Caco-2 (cell line): ENCODE measurements around the gene RTF1. TPM values are rescaled to one million over a fixed set of nuclear protein-coding genes. Genes with fewer than 3 reads are reported as not detected.

Experiments used
- BruUV-seq: library from RNA; stranded (reverse); fragments of 400-500 nt; replicated peaks from 2 replicates; lab custom pipeline; 2021; lab: Mats Ljungman, UMichigan
- CTCF ChIA-PET: fragments of 300-600 bp; sonication (Branson Sonifier 250); formaldehyde crosslinking; loops from one replicate; lab custom pipeline; 2022; ENCODE audit warnings: antibody characterized with exemption; lab: Charles Lee
- POLR2A ChIA-PET: fragments of 300-600 bp; sonication (Branson Sonifier 250); formaldehyde crosslinking; loops from one replicate; lab custom pipeline; 2022; ENCODE audit warnings: antibody characterized with exemption; lab: Charles Lee
- DNase-seq, 2 experiments: peaks; one replicate each; pipeline versions ENCODE4 v3.0.0 to v3.0.0-alpha.2; 2020 to 2022
- H3K27me3 ChIP-seq: replicated peaks from 2 replicates; pipeline ENCODE4 v1.6.0; 2011; ENCODE audit warnings: low read length; ENCODE audit not compliant: control insufficient read depth, insufficient read depth
- H3K36me3 ChIP-seq: 2 replicates; pipeline ENCODE4 v1.5.1; 2011; ENCODE audit warnings: low read length; ENCODE audit not compliant: control insufficient read depth, insufficient read depth
- H3K4me1 ChIP-seq: fragments of 250-450 bp; sonication (Bioruptor Pico); 2 replicates; pipeline ENCODE4 v1.5.1; 2020; ENCODE audit warnings: mild to moderate bottlenecking
- H3K4me3 ChIP-seq: 2 replicates; pipeline ENCODE4 v1.5.1; 2011; ENCODE audit warnings: low read depth, mild to moderate bottlenecking, control low read depth, low read length
- H3K9me3 ChIP-seq: fragments of 250-450 bp; sonication (Bioruptor Pico); 2 replicates; pipeline ENCODE4 v1.5.1; 2020; ENCODE audit warnings: mild to moderate bottlenecking, moderate library complexity
- H3K27ac Mint-ChIP-seq: one replicate; pipeline ENCODE4 v1.8.0; 2022; ENCODE audit warnings: mixed read lengths; ENCODE audit not compliant: unreplicated experiment
- H3K27me3 Mint-ChIP-seq: one replicate; pipeline ENCODE4 v1.8.0; 2022; ENCODE audit warnings: mixed read lengths; ENCODE audit not compliant: insufficient read depth, unreplicated experiment
- H3K36me3 Mint-ChIP-seq: one replicate; pipeline ENCODE4 v1.8.0; 2022; ENCODE audit warnings: mild to moderate bottlenecking, mixed read lengths; ENCODE audit not compliant: insufficient read depth, unreplicated experiment
- H3K4me1 Mint-ChIP-seq: one replicate; pipeline ENCODE4 v1.8.0; 2022; ENCODE audit warnings: low read depth, mixed read lengths; ENCODE audit not compliant: unreplicated experiment
- H3K4me3 Mint-ChIP-seq: one replicate; pipeline ENCODE4 v1.8.0; 2022; ENCODE audit warnings: mild to moderate bottlenecking, moderate library complexity, mixed read lengths; ENCODE audit not compliant: unreplicated experiment
- H3K9me3 Mint-ChIP-seq: one replicate; pipeline ENCODE4 v1.8.0; 2022; ENCODE audit warnings: mixed read lengths; ENCODE audit not compliant: unreplicated experiment
- intact Hi-C: fragments of 100-400 bp; cut with micrococcal nuclease; formaldehyde crosslinking; loops from one replicate; pipeline ENCODE4 v1.10.0; 2022; ENCODE audit not compliant: unreplicated experiment
- total RNA-seq: library from RNA; stranded (reverse); gene quantifications from 2 replicates; pipeline ENCODE4 v1.2.3, GENCODE V29; 2022
- TF ChIP-seq, protein P1 (sequence below), 2 experiments: fragments of 200-600 bp in 1 of 2; IDR thresholded peaks; 1 replicate in 1 of 2; 2 replicates in 1 of 2; pipeline versions ENCODE4 v1.5.1 to v1.8.0; 2011 to 2022; ENCODE audit warnings: antibody characterized with exemption in 1 of 2, control low read depth in 1 of 2, inconsistent platforms in 1 of 2, low read depth in 1 of 2, low read length in 1 of 2, mild to moderate bottlenecking in 1 of 2, moderate library complexity in 1 of 2; ENCODE audit not compliant: insufficient read depth in 1 of 2, severe bottlenecking in 1 of 2, unreplicated experiment in 1 of 2

Gene RTF1
- total RNA-seq, 1 experiment from 2014 or later = 40.8 TPM

DNA sequence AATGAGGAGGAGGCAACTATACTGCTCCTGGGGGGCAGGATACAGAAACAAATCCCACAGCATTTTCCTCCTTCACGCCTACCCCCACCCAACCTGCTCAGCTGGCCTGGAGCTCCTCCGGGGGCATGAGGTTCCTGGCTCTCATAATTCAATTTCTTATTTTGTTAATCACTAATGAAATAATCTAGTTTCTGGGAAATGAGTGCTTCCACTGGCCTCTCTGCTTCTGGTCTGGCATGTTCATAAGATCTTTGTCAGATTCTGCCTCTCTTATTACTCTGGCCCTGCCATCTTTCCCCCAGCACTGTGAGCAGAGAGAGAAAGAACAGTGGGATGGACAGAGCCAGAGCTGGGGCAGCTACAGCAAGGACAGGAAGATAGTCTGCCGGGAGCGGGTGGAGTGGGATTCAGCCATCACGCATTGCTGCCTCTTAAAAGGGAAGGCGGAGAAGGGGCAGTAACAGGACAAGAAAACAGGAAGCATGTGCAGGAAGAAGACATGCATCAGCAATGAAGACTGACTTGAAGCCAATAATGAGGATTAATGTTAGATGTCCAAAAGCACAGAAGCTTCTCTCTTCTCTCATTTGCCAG, 113.6 kb downstream of the RTF1 start:
- no peak overlapping the region for H3K27ac Mint-ChIP-seq
- Histone ChIP-seq H3K9me3 (no peaks in the 10 kb centered on the region), H3K4me1 (no peaks in the 10 kb centered on the region), H3K36me3 (peaks cover 2% of the 10 kb centered on the region), H3K4me3 (no peak overlapping the region), H3K27me3 (no peaks in the 10 kb centered on the region)
- no peaks in the 10 kb centered on the region for H3K9me3 Mint-ChIP-seq
- TF ChIP-seq, protein P1, sequence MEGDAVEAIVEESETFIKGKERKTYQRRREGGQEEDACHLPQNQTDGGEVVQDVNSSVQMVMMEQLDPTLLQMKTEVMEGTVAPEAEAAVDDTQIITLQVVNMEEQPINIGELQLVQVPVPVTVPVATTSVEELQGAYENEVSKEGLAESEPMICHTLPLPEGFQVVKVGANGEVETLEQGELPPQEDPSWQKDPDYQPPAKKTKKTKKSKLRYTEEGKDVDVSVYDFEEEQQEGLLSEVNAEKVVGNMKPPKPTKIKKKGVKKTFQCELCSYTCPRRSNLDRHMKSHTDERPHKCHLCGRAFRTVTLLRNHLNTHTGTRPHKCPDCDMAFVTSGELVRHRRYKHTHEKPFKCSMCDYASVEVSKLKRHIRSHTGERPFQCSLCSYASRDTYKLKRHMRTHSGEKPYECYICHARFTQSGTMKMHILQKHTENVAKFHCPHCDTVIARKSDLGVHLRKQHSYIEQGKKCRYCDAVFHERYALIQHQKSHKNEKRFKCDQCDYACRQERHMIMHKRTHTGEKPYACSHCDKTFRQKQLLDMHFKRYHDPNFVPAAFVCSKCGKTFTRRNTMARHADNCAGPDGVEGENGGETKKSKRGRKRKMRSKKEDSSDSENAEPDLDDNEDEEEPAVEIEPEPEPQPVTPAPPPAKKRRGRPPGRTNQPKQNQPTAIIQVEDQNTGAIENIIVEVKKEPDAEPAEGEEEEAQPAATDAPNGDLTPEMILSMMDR (IDR thresholded peaks at IDR 0.05; ENCODE audit: insufficient read depth in 1 of 2, low read depth in 1 of 2, low read length in 1 of 2, severe bottlenecking in 1 of 2, unreplicated experiment in 1 of 2) = no peak
- no peaks in the 10 kb centered on the region for H3K27me3 Mint-ChIP-seq
- intact Hi-C loops = no loop called here
- H3K4me3 Mint-ChIP-seq = no peak overlapping the region
- ChIA-PET POLR2A (no interaction called here), CTCF (no interaction called here)
- peaks cover 54% of the 10 kb centered on the region for H3K36me3 Mint-ChIP-seq
- no TSS peak for BruUV-seq
- no peaks in the 10 kb centered on the region for H3K4me1 Mint-ChIP-seq
- DNase-seq = no peak

Other genes with a start within 250 kb of the RTF1 start
- gene EXD1, start 186.3 kb upstream of the RTF1 start, total RNA-seq = not detected in 2 replicates
- 129 and 139 TPM in 2 replicates for gene CHP1, start 185.8 kb upstream of the RTF1 start, total RNA-seq
- gene OIP5, start 84.5 kb upstream of the RTF1 start, total RNA-seq = 23.4 and 26.4 TPM in 2 replicates
- 106 and 110 TPM in 2 replicates for gene NUSAP1, start 84.2 kb upstream of the RTF1 start, total RNA-seq
- gene NDUFAF1, start 14.6 kb upstream of the RTF1 start, total RNA-seq = 13.3 and 18.3 TPM in 2 replicates
- 16.2 and 18.1 TPM in 2 replicates for gene ITPKA, start 76.8 kb downstream of the RTF1 start, total RNA-seq
- gene LTK, start 96.7 kb downstream of the RTF1 start, total RNA-seq = 8.5 and 10.9 TPM in 2 replicates
- 55.3 and 67.1 TPM in 2 replicates for gene RPAP1, start 127.2 kb downstream of the RTF1 start, total RNA-seq
- 118 and 120 TPM in 2 replicates for gene TYRO3, start 142.1 kb downstream of the RTF1 start, total RNA-seq
- gene MGA, start 243.3 kb downstream of the RTF1 start, total RNA-seq = 59.6 and 60.0 TPM in 2 replicates